Left kidney (tissue), 2 donors: ENCODE results near the gene PSMG3. TPM values are rescaled to one million over a fixed set of nuclear protein-coding genes. Genes with fewer than 3 reads are reported as not detected.

Source experiments
- DNase-seq: peaks from one replicate; pipeline ENCODE4 v3.0.0-alpha.2; 2013
- polyA plus RNA-seq: library from polyadenylated mRNA; unstranded; fragments of 120-200 nt; gene quantifications from one replicate; pipeline ENCODE4 v1.2.1, GENCODE V29; 2013; ENCODE audit not compliant: insufficient read length

Gene PSMG3
- polyA plus RNA-seq, 1 donor = 31.5 TPM

DNA sequence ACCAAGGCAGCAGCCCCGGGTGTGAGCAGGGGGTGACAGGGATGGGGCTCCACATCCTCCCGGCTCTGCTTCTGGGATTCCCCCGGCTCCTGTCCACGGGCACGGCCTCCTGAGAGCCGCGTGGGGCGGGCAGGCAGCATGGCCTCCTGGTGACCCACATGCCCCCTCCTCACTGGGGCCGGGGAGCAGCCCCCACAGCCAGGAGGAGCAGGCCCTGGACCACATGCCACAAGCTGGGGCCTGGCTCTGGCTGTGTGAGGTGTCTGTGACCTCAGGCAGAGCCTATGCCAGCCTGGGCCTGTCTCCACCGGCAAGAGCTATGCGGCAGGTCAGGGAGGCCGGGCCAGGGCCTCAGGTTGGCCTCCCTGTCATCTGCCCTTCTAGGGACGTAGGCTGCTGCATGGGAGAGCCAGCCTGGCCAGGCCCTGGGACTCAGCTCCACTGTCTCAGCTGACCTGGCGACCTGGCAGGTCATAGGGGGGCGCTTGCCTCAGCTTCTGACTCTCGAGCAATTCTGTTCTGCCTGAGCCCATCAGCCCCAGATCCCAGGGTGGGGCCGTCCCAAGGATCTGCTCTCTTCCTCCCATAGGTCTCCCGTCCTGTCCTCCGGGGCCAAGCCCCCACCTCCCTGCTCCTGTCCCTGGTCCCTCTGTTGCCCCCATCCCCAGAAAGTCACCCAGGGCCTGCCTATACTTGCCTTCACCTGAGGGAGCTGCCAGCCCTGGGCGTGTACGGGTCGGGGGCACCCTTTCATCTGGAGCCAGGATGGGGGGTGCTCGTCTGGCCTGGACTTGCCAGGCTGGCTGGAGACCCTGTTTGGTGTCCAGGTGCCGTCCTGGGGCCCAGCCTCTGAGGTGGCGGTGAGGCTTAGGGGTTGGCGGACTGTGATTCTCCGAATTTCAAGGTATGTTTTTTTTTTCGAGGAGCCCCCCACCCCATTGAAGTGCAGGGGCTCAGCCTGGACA lies 9.9 kb downstream of the PSMG3 start:
- DNase-seq = no peak

DNA sequence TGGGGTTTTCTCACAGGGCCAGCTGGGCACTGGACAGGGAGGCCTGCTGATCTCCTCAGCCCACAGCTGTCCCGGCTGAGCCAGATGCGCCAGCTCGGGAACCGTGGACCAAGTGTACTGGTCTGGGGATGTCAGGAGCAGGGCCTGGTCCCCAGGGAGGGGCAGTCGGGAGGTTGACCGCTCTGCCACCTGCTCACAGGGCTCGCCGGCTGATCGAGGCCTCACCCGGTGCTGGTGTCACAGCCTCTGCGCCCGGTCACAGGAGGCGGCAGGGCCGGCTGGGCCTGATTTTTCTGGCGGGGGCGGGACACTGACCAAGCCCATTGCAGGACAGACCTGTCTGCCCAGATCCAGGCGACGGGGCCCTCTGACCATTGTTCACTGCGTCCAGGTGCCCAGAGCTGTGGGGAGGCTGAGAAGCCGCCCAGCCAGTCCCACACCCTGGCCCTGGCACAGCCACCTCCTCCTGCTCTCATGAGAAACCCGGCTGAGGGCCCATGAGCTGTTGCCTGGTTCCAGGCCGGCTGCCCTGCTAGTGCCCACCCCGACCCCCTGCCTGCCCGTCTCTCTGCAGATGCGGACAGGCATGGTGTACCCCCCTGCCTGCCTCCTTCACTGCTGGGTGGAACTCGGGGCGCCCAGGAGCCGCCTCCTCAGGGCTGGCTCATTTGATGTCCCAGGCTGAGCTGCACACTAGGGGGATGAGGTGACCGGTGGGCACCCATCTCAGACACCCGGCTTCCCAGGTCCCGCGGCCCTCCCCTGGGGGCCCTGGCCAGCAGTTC lies 10.8 kb downstream of the PSMG3 start:
- no peak for DNase-seq

DNA sequence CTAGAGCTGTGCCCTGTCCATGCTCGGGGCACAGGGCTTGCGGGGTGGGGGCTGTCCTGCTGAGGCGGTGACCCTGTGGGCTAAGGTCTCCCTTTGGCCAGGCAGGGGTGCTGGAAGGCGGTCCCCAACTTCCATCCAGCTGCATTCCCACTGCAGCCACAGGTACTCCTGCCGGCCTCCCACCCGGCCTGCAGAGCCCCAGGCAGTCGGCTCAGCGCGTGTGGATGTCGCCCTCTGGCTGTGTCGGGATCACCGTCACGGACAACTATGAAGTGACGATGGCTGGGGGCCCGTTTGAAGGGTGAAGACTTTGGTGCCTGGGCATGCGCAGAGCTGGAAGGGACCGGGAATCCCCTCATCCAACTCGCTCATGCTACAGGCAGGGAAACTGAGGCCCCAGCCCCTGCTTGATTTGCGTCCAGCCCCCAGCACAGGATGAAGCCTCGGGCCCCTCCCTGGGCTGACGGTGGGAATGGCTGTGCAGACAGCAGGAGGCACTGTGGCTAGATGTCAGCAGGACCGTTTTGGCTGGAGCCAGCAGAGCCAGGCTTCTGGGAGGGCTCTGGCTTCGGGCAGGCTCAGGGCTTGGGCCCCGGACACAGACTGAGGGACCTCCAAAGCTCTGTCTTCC lies 11.5 kb downstream of the PSMG3 start:
- no peak for DNase-seq

DNA sequence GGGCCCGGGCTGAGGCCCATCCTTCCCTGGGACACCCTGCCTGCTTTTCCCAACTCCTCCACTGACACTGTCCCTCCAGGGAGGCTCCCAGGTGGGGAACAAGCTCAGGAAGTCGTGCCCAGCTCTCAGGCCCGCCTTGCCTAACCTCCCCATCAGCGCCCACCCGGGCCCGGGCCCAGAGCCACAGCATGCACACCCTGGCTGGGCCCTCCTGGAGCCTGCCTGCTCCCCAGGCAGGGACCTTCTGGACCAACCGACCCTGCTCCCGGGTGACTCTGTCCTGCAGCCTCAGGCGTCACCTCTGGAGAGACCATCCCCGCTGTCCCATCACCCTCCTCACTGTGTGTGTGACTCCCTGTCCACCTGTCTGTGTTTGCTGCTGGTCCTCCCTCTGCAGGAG lies 12.1 kb downstream of the PSMG3 start:
- no peak for DNase-seq

DNA sequence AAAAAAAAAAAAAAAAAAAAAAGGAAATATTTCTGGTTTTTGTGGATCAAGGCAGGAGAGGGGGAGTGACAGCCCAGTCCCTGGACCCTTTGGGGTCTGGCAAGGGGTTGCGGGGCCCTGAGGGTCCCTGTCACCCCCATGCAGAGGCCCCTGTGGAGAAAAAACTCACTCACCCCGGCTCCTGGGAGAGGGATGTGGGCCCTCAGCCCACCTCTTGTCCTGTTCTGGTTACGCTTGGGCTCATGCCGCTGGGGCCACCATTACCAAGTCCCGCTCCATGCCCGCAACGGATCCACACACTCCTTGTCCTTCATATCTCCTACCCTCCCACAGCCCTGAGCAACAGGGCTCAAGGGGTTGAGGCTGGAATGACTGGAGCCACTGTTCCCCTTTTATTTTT lies 12.8 kb downstream of the PSMG3 start:
- DNase-seq = no peak

DNA sequence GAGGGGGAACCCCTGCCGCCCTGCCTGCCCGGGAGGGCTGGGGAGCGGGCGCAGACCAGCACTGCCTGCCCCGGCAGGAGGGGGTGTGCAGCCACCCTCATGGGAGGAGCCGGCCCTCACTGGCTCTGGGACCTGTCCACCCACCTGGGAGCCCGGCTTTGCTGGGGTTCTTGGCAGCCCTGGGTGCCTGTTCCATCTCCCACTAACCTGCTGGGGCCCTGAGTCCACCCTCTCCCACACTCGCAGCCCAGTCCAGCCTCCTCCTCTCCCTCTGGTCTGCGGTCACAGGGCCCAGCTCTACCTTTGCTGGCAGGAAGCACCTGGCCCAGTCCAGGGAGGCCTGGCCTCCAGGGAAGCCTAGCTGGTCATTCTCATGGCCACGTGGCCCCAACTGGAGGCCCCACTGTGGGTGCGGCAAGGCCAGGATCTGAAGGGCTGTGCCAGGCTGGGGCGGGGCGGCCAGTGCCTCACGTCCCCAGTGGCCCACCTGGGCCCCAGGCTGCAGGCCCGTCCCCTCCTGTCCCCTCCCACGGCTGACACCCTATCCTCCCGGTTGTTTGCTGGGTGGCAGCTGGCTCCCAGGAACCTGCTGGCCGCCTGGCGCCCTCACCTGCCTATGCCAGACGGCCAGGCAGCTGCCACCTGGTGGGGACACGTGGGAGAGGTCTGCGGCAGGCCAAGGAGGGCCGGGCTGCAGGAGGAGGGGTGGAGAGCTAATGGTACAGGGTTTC lies 13.9 kb downstream of the PSMG3 start, which contains the start of gene TMEM184A:
TSS of gene TMEM184A (minus strand) at position 393 of the 731 bp plus-strand sequence. CDS start 721 bp downstream, outside the sequence.
- peak; percentile 66 for DNase-seq

DNA sequence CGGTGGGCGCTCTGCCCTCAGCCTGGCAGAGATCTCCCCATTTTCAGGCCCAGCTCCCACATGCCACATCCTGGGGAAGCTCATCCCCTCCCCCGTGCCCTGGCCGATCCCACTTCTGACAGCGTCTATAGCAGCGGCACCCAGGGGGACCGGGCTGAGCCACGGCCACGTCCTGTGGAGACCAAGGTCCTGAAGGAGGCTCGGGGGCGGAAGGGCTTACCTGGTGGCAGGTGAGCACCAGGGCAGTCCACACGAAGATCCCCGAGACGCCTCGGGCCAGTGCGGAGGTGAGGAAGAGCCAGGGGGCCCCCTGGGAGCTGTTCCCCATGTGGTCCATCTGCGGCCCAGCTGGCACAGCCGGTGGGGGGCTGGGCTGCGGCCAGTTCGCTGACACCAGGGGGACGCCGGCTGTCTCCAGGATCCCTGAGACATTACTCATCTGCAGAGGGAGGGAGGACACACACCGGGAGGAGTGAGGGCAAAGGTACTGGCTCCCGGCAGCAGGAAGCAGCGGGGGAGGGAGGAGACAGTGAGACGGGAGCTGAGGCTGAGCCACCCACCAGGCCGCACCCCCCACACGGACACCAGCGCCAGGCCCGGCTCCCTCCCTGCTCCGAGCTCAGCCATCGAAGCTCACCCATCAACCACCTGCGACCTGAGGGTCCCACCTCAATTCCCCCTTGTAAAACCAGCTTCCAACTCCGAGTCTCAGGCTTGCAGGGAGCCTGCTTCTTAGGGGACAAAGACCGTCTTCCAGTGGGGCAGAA lies 14.6 kb downstream of the PSMG3 start:
- peak; percentile 83 for DNase-seq

DNA sequence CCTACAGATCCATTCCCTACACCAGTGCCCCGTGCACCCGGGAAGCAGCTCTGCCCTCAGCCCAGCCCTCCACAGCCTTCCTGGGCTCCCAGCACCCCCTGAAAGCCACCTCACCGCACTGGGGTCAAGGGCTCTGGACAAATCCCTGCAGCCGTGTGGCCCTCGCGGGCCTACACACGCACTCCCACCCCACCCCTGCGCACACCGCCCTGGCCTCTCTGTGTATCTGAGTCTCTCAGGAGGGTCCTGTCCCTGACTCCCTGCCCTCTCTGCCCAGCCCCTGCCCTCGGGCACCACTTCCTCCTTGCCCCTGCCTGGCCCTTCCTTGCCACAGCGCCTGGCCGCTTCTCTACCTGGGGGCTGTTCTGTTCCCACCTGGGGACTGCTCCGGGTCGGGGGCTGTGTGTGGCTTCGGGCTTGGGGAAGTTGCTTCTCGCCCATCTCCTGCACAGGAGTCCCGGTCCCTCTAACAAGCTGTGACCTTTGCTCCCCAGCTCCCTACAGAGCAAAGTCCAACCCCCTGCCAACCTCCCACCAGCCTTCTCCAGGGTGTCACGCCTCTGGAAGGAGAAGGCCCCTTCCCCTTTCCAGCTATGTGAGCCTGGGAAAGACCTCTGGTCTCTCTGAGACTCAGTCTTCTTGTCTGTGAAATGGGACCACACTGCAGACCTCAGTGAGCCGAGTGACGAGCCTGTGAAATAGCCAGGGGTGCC lies 15.3 kb downstream of the PSMG3 start:
- DNase-seq = no peak

DNA sequence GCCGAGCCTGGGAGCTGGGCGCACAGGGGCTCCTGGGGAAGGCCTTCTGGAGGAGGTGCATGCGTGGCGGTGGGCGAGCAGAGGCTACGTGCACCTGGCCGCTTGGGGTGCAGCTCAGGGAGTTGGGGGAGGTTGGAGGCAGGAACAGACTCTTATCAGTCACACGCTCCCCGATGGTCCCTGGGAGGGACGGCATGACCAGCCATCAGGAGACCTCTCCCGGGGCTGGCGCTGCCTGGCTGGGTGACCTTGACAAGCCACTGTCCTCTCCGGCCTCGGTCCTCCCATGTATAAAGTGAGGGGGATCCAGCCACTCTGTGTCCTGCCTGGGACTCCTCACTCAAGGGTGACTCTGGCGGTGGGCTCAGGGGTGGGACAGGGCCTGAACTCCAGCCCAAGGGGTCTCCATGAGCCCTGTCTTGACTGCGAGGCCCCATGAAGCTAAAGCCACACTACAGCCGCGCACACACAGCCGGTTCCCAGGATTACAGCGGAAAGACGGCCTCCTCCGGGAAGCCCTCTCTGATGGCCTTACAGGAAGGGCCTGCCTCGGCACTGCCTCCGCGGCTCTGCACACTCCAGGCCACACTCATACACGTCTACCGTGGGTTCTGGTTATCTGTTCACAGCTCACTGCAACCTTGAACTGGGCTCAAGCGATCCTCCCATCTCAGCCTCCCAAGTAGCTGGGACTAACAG lies 16.2 kb downstream of the PSMG3 start:
- DNase-seq = no peak

DNA sequence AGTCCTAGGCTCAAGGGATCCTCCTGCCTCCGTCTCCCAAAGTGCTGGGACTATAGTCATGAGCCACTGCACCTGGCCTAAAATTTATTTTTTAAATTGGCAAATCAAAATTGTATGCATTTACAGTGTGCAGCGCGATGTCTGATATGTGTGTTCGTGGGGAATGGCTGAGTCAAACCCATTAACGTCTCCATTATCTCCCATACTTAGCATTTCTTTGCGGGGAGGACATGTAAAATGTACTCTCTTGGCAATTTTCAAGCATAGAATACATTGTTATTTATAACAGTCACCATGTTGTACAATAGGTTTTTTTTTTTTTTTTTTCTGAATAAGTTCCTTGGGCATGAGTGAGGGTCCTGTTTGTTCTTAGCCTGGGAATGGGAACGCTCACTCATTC lies 17.6 kb downstream of the PSMG3 start:
- no peak for DNase-seq

DNA sequence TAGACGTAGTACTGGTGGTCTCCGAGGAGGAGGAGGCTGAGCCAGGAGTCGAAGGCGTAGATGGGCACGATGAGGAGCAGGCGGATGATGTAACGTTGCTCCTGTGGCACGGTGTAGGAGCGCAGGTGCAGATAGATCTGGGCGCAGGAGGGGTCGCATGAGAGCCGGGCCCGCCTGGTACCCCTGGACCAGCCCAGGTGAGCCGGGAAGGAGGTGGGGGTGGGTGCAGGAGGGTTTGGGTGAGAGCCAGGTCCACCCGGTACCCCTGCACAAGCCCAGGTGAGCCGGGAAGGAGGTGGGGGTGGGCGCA lies 19.0 kb downstream of the PSMG3 start:
- DNase-seq = no peak

DNA sequence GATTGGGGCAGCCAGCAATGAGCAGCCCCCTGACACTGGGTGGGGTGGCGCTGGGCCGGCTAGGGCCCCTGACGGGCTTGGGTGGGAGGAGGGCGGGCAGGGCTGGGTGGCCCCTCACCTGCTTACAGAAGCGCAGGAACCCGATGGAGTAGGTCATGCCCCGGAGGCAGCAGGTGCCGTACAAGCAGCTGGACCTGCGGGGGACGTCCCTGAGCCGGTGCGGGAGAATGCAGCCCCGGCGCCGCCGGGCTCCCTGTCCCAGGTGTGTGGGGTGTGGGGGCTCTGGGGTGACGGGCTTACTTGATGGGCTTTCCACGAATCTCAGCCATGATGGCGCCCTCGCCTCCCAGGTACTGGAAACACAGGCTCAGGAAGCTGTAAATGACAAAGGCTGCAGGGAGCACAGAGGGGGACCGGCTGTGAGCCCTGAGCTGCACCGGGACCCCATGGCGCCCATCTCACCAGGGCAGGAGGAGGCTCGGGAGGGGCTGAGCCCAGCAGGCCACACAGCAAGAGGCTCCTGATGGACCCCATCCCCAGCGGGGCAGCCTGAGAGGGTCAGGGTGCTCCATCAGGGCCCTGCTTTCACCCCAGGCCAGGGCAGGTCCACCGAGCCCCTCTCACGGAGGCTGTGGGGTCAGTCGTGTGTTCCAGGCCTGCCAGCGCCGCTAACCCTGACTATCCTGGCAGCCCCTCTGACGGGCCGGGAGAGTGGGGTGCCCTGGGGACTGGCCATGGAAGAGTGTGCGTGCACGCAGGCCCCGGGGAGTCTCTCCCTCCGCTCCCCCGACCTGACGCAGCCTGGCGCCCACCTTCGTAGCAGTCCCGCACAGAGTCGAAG lies 19.6 kb downstream of the PSMG3 start:
- DNase-seq = no peak

DNA sequence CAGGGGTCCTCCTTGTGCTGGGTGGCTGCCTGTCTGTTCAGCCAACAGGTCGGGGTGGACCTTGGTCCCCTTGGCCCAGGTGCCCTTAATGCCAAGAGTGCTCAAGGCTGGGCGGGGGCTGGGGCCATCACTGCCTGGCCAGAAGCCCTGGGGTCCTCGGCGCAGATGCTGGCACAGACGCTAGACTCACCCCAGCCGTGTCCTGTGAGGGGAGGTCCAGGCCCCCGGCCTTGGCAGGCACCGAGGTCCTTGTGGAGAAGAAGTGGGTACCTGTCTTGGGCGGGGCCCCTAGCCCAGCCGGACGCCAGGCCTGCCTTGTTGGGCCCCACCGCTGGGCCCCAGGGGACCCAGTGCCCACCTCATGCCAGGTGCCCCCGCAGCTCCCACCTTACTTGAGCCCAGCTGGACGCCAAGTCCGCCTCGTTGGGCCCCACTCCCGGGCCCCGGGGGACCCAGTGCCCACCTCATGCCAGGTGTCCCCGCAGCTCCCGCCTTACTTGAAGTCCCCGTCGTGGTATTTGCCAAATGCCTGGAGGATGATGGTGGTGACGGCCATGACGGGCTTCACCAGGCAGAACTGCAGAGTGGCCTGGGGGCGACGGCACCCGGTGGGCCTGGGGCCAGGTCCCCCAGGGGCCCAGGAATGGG lies 20.4 kb downstream of the PSMG3 start:
- DNase-seq = no peak

DNA sequence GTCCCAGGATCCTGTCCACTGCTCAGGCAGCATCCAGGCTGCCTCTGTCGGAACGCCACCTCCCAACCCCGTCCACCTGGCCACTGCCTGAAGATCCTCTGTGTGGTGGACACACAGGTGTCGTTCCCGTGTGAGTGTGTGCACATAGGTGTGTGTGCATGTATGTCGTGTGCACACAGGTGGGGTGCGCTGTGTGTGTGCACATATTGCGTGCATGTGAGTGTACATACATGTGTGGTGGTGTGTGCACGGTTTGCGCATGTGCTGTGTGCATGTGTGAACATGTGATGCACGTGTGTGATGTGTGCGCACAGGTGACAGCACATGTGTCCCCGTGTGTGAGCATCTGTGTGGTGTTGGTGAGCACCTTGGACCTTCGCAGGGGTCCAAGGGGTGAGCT lies 20.9 kb downstream of the PSMG3 start:
- DNase-seq = no peak

DNA sequence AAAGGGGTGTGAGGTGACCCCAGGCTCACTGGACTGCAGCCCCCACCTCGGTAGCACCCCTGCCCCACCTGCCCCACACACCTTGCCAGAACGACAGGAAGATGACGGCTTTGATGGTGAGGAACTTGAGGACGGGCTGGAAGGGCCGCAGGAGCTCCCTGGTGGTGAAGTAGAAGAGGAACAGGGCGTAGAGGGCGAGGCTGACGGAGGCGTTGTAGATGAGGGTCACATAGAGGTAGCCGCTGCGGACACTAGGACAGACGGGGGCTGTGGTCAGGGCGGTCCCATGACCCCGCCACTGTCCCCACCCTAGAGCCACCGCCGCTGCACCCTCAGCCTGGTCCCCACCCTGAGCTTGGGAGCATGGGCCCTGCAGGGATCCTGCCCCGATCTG lies 21.4 kb downstream of the PSMG3 start:
- no peak for DNase-seq

DNA sequence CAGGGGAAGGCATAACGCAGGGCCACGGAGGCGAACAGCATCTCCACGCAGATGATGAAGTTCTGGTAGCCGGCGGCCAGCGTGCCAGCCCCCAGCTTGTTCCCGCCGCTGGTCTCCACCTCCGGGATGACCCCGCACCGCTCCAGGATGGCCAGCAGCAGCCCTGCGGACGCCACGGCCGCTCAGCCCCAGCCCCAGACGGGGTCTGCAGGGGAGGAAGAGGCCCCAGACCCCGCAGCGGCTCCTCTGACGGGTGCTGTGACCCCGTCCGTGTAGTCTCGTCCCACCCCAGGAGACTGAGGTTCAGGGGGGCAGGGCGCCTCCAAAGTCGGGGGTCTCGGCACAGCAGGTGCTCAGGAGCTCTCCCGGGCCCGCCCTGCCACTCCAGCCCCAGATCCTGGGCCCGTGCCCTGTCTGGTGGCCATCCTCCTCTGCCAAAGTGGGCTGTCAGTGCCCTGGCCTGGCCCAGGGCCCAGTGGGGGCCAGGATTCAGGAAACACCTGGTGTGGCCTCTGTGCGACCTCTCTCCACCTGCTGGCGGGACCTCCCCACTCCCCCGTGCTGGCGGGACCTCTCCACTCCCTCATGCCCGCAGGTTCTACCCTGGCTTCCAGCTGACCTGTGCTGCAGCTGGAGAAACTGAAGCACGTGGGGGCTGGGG lies 21.9 kb downstream of the PSMG3 start:
- no peak for DNase-seq

DNA sequence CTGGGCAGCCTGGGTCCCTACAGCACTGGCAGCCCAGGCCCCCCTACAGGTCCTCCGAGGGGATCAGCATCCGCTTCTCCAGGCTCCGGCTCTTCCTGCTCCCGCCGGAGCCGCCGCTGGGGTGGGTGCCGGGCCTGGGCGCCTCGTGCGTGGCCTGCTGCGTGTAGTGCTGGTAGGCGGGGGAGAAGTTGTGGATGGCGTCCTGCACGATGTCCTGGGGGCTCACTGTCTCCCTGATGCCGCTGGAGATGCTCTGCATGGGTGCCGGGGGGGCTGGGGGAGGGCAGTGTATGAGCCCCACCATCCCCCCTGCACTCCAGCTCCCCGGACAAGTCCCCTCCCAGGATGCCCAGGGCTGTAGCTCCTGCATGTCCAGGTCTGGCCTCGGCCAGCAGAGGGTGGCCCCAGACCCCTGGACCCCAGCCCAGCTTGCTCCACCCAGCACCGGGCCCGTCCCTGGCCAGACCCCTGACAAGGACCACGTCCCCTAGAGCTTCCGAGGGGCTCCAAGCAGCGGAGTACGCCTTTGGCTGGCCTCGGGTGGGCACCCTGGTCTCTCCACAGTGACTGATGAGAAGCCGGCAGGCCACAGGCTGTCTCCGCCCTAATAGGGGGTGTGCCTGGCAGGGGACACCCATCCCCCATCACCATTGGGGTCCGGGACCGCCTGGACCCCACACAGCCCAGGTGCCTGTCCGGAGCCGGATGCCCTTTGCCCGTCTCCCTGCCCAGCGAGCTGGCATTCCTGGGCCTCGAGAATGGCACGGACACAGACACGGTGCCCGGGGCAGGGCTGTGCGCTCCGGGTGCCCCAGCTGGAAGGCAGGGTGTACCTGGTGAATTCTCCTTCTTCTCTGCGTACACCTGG lies 22.7 kb downstream of the PSMG3 start:
- no peak for DNase-seq
